ENCODE measurements around the gene ZNF558.

Gene ZNF558

GRCh38 chr19:8831373-8831772 lies 731 bp downstream of the ZNF558 start:
- no peak for DNase-seq (ENCODE audit: extremely low read depth, low read depth)
- TF ChIP-seq CTCF (IDR thresholded peaks at IDR 0.05; ENCODE audit: low read depth, low read length) = no peak

- no peak for TF ChIP-seq CTCF (IDR thresholded peaks at IDR 0.05; ENCODE audit: low read depth, low read length)
- no peak for DNase-seq (ENCODE audit: extremely low read depth, low read depth)
Measured at GRCh38 chr19:8827277-8827676, 4.8 kb downstream of the ZNF558 start.

GRCh38 chr19:8826371-8826770 lies 5.7 kb downstream of the ZNF558 start:
- TF ChIP-seq CTCF (IDR thresholded peaks at IDR 0.05; ENCODE audit: low read depth, low read length) = no peak
- no peak for DNase-seq (ENCODE audit: extremely low read depth, low read depth)

- no peak for TF ChIP-seq CTCF (IDR thresholded peaks at IDR 0.05; ENCODE audit: low read depth, low read length)
- DNase-seq (ENCODE audit: extremely low read depth, low read depth) = no peak
Measured at GRCh38 chr19:8821748-8822241, 10.3 kb downstream of the ZNF558 start.

GRCh38 chr19:8820234-8820633 lies 11.9 kb downstream of the ZNF558 start:
- TF ChIP-seq CTCF (IDR thresholded peaks at IDR 0.05; ENCODE audit: low read depth, low read length) = no peak
- no peak for DNase-seq (ENCODE audit: extremely low read depth, low read depth)

GRCh38 chr19:8815780-8816179 lies 16.3 kb downstream of the ZNF558 start:
- TF ChIP-seq CTCF (IDR thresholded peaks at IDR 0.05; ENCODE audit: low read depth, low read length) = no peak
- no peak for DNase-seq (ENCODE audit: extremely low read depth, low read depth)

GRCh38 chr19:8814176-8814575 lies 17.9 kb downstream of the ZNF558 start:
- no peak for DNase-seq (ENCODE audit: extremely low read depth, low read depth)

More at GRCh38 chr19:8814176-8814575, 17.9 kb downstream of the ZNF558 start:
- no peak for TF ChIP-seq CTCF (IDR thresholded peaks at IDR 0.05; ENCODE audit: low read depth, low read length)
